Smooth muscle cell (in vitro differentiated cells): Measurements from ENCODE around the gene CCDC32. TPM values are rescaled to one million over a fixed set of nuclear protein-coding genes. Genes with fewer than 3 reads are reported as not detected.

Experiments
- DNase-seq: peaks from one replicate; lab custom pipeline; 2025; ENCODE audit not compliant: unreplicated experiment; lab: John Stamatoyannopoulos, UW
- H2AFZ ChIP-seq: fragments of 200-600 bp; sonication (generic); 2 replicates; pipeline ENCODE4 v1.6.0; 2016; ENCODE audit warnings: antibody characterized with exemption, low read depth, mild to moderate bottlenecking
- H3F3A ChIP-seq: fragments of 200-600 bp; sonication (generic); 2 replicates; pipeline ENCODE4 v1.6.0; 2017; ENCODE audit warnings: antibody characterized with exemption, low read depth
- H3K27ac ChIP-seq: fragments of 200-600 bp; sonication (generic); 2 replicates; pipeline ENCODE4 v1.5.1; 2016; ENCODE audit warnings: low read depth, mild to moderate bottlenecking
- H3K27me3 ChIP-seq: fragments of 200-600 bp; sonication (generic); 2 replicates; pipeline ENCODE4 v1.6.1; 2016; ENCODE audit warnings: low read depth, mild to moderate bottlenecking
- H3K36me3 ChIP-seq: fragments of 200-600 bp; sonication (generic); 2 replicates; pipeline ENCODE4 v1.5.1; 2016; ENCODE audit warnings: low read depth
- H3K4me1 ChIP-seq: fragments of 200-600 bp; sonication (generic); 2 replicates; pipeline ENCODE4 v1.5.1; 2016; ENCODE audit warnings: low read depth
- H3K4me2 ChIP-seq: fragments of 200-600 bp; sonication (generic); 2 replicates; pipeline ENCODE4 v1.6.0; 2016; ENCODE audit warnings: mild to moderate bottlenecking
- H3K4me3 ChIP-seq: fragments of 200-600 bp; sonication (generic); 2 replicates; pipeline ENCODE4 v1.5.1; 2016; ENCODE audit warnings: mild to moderate bottlenecking
- H3K79me2 ChIP-seq: fragments of 200-600 bp; sonication (generic); 2 replicates; pipeline ENCODE4 v1.6.0; 2016; ENCODE audit warnings: low read depth, mild to moderate bottlenecking
- H3K9ac ChIP-seq: fragments of 200-600 bp; sonication (generic); 2 replicates; pipeline ENCODE4 v1.6.0; 2016; ENCODE audit warnings: low read depth
- H3K9me3 ChIP-seq: fragments of 200-600 bp; sonication (generic); replicated peaks from 2 replicates; pipeline ENCODE4 v1.5.1; 2016; ENCODE audit warnings: low read depth
- H4K20me1 ChIP-seq: fragments of 200-600 bp; sonication (generic); 2 replicates; pipeline ENCODE4 v1.6.0; 2016; ENCODE audit warnings: low read depth
- WGBS: methylation state at CpG from one replicate; pipeline ENCODE4 v1.1.7; 2016; ENCODE audit warnings: low lambda C conversion rate; 5-methylcytosine and 5-hydroxymethylcytosine counted together
- polyA plus RNA-seq: library from polyadenylated mRNA; unstranded; fragments of >200 nt; fragmentation: Nextera tagmentation; extraction: Ambion mirVana; gene quantifications from 2 replicates; pipeline ENCODE4 v1.2.1, GENCODE V29; 2016
- total RNA-seq: library from RNA; depleted of rRNA; stranded (reverse); fragments of >200 nt; gene quantifications from 2 replicates; pipeline ENCODE4 v1.2.3, GENCODE V29; 2014
- TF ChIP-seq, protein P1 (sequence below): fragments of 200-600 bp; sonication (generic); IDR thresholded peaks from 2 replicates; pipeline ENCODE4 v1.5.1; 2017; ENCODE audit warnings: borderline replicate concordance, mild to moderate bottlenecking, antibody characterized with exemption; ENCODE audit not compliant: insufficient read depth, poor library complexity, severe bottlenecking

The CCDC32 gene
- total and polyA plus RNA-seq, 2 experiments from 2014 or later, result 16.2 to 20.6 TPM

DNA sequence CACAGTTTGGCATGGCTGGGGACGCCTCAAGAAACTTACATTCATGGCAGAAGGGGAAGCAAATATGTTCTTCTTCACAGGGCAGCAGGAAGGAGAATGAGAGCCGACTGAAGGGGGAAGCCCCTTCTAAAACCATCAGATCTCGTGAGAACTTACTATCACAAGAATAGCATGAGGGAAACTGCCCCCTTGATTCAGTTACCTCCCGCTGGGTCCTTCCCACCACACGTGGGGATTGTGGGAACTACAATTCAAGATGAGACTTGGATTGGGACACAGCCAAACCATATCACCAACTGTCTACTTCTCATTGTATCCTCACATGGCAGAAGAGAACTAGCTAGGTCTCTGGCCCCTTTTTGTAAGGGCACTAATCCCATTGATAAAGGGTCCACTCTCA, 30.5 kb downstream of the CCDC32 start:
- H3K4me2 ChIP-seq, result no peak overlapping the region
- 86% methylated on average over 5 of the region's 5 CpGs for WGBS
- no peaks in the 10 kb centered on the region for H3K4me1 ChIP-seq
- H3K9ac ChIP-seq, result no peak overlapping the region
- TF ChIP-seq, protein P1, sequence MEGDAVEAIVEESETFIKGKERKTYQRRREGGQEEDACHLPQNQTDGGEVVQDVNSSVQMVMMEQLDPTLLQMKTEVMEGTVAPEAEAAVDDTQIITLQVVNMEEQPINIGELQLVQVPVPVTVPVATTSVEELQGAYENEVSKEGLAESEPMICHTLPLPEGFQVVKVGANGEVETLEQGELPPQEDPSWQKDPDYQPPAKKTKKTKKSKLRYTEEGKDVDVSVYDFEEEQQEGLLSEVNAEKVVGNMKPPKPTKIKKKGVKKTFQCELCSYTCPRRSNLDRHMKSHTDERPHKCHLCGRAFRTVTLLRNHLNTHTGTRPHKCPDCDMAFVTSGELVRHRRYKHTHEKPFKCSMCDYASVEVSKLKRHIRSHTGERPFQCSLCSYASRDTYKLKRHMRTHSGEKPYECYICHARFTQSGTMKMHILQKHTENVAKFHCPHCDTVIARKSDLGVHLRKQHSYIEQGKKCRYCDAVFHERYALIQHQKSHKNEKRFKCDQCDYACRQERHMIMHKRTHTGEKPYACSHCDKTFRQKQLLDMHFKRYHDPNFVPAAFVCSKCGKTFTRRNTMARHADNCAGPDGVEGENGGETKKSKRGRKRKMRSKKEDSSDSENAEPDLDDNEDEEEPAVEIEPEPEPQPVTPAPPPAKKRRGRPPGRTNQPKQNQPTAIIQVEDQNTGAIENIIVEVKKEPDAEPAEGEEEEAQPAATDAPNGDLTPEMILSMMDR, result no peak
- H4K20me1 ChIP-seq, result no peaks in the 10 kb centered on the region
- no peak for DNase-seq
- no peaks in the 10 kb centered on the region for H3K79me2 ChIP-seq
- no peak overlapping the region for H3K27ac ChIP-seq
- no peaks in the 10 kb centered on the region for H3K36me3 ChIP-seq
- H3K9me3 ChIP-seq, result no peaks in the 10 kb centered on the region
- H3K27me3 ChIP-seq, result no peaks in the 10 kb centered on the region
- no peak overlapping the region for H2AFZ ChIP-seq
- H3K4me3 ChIP-seq, result no peak overlapping the region
- H3F3A ChIP-seq, result no peaks in the 10 kb centered on the region

DNA sequence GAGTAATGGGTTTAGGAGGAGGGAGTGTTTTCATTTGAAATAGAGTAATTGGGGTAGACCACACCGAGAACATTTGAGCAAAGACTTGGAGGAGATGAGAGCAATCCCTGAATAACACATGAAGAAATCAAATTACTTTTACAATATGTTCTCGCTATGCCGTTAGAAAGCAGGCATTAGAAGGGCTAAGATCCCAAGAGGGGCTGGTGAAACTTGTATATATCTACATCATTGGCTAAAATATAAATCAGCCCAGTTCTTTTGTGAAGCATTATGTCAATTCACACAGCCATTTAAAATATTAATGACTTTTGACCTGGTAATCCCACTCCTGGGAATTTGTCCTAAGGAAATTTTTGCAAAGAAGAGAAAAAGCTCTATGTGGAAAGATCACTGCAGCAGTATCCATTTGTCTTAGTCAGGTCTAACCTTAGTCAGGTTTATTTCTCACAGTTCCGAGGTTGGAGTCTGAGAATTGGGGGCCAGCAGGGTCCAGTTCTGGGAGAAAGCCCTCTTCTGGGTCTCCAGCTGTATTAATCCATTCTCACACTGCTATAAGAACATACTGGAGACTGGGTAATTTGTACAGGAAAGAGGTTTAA, 31.0 kb downstream of the CCDC32 start:
- Histone ChIP-seq H3K4me3 (no peak overlapping the region), H2AFZ (no peak overlapping the region), H3K27ac (no peak overlapping the region), H3K27me3 (no peaks in the 10 kb centered on the region), H4K20me1 (no peaks in the 10 kb centered on the region), H3K79me2 (no peaks in the 10 kb centered on the region), H3K4me1 (no peaks in the 10 kb centered on the region), H3F3A (no peaks in the 10 kb centered on the region), H3K4me2 (no peak overlapping the region), H3K36me3 (no peaks in the 10 kb centered on the region), H3K9ac (no peak overlapping the region), H3K9me3 (no peaks in the 10 kb centered on the region)
- no peak for DNase-seq
- 98% methylated on average over 4 of the region's 4 CpGs for WGBS
- TF ChIP-seq, protein P1, result no peak

DNA sequence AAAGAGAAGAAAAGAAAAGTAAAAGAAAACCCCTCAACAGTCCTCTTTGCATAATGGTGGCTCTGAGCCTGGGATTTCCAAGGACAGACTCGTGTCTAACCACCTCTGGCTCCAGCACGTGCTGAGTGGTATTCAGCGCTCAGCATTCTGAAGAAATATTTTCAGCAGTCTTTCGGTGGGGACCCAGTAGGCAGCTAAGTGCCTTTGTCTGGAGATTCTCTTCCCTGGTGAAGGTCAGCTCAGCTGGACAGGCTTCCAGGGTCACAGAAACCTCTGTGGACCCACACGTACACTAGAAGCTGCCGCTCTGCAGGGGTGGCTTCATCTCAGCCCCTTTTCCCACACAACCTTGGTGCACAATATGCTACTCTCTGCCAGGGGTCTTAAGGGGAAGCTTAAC, 36.0 kb downstream of the CCDC32 start:
- DNase-seq, result no peak
- 94% methylated on average over 6 of the region's 6 CpGs for WGBS
- Histone ChIP-seq H3K9ac (no peak overlapping the region), H3K27ac (no peak overlapping the region), H3K36me3 (no peaks in the 10 kb centered on the region), H3K4me1 (no peaks in the 10 kb centered on the region), H3F3A (no peaks in the 10 kb centered on the region), H3K4me3 (no peak overlapping the region), H2AFZ (no peak overlapping the region), H3K4me2 (no peak overlapping the region), H3K9me3 (no peaks in the 10 kb centered on the region), H3K27me3 (no peaks in the 10 kb centered on the region), H4K20me1 (no peaks in the 10 kb centered on the region), H3K79me2 (no peaks in the 10 kb centered on the region)
- TF ChIP-seq, protein P1, result no peak

DNA sequence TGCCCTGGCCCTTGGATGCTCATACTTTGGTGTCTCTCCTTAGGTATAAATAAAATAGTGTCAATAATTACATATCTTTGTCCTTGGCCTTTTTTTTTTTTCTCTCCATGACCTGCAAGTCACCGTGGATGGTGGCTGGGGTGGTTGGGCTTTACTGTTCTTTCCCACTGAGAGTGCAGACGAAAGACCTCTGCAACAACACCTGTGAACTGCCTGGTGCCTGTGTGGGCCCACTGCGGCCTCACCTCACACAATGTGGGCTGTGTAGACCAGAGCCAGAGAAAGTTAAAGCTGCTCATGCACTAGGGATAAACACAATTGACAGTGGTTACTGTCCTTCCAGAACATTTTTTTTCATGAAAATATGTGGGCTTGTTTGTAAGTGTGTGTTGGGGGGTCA, 39.0 kb downstream of the CCDC32 start:
- TF ChIP-seq, protein P1, result no peak
- Histone ChIP-seq H4K20me1 (no peaks in the 10 kb centered on the region), H2AFZ (no peak overlapping the region), H3K9me3 (no peaks in the 10 kb centered on the region), H3F3A (no peaks in the 10 kb centered on the region), H3K79me2 (no peaks in the 10 kb centered on the region), H3K27me3 (no peaks in the 10 kb centered on the region), H3K27ac (no peak overlapping the region), H3K36me3 (no peaks in the 10 kb centered on the region), H3K4me1 (no peaks in the 10 kb centered on the region), H3K9ac (no peak overlapping the region), H3K4me3 (no peak overlapping the region), H3K4me2 (no peak overlapping the region)
- WGBS, result 86% methylated on average over 3 of the region's 3 CpGs
- DNase-seq, result no peak
